CD14-positive monocyte (primary cell): ENCODE data around the gene SIGLEC8. TPM values are rescaled to one million over a fixed set of nuclear protein-coding genes. Genes with fewer than 3 reads are reported as not detected.

Source experiments
- DNase-seq, 3 donors: peaks; one replicate each; pipeline ENCODE4 v3.0.0-alpha.2; 2011 to 2022
- H2AFZ ChIP-seq: 2 replicates; pipeline ENCODE4 v1.6.0; 2012; ENCODE audit warnings: mild to moderate bottlenecking, low read depth, low read length, inconsistent platforms; ENCODE audit not compliant: insufficient read depth, poor library complexity, severe bottlenecking
- H3K27ac ChIP-seq, 2 donors: 1 replicate in 1 of 2; 2 replicates in 1 of 2; pipeline ENCODE4 v1.5.1; 2012 to 2013; ENCODE audit warnings: low read length in 2 of 2, control low read depth in 1 of 2, inconsistent platforms in 1 of 2, low read depth in 1 of 2, mild to moderate bottlenecking in 1 of 2
- H3K27me3 ChIP-seq, 2 donors: one replicate each; pipeline versions ENCODE4 v1.6.0 to v1.6.1; 2011 to 2013; ENCODE audit warnings: low read length in 2 of 2; ENCODE audit not compliant: control insufficient read depth in 2 of 2, insufficient read depth in 2 of 2
- H3K36me3 ChIP-seq, 2 donors: replicated peaks in 1 of 2; 1 replicate in 1 of 2; 2 replicates in 1 of 2; pipeline versions ENCODE4 v1.5.1 to v1.6.1; 2012 to 2013; ENCODE audit warnings: low read length in 2 of 2, control low read depth in 1 of 2, inconsistent platforms in 1 of 2, mild to moderate bottlenecking in 1 of 2; ENCODE audit not compliant: insufficient read depth in 2 of 2, control insufficient read depth in 1 of 2
- H3K4me1 ChIP-seq, 2 donors: 1 replicate in 1 of 2; 2 replicates in 1 of 2; pipeline versions ENCODE4 v1.5.1 to v1.6.1; 2012 to 2013; ENCODE audit warnings: low read length in 2 of 2, control low read depth in 1 of 2, inconsistent platforms in 1 of 2, mild to moderate bottlenecking in 1 of 2, moderate library complexity in 1 of 2; ENCODE audit not compliant: insufficient read depth in 2 of 2, control insufficient read depth in 1 of 2
- H3K4me2 ChIP-seq: replicated peaks from 2 replicates; pipeline ENCODE3; 2012; ENCODE audit warnings: low read length, moderate library complexity, mild to moderate bottlenecking; ENCODE audit not compliant: poor library complexity, severe bottlenecking; ENCODE audit errors: extremely low read depth
- H3K4me3 ChIP-seq, 3 experiments: fragments of 200-600 bp in 1 of 3; sonication (generic) in 1 of 3; replicated peaks in 1 of 3; 1 replicate in 2 of 3; 2 replicates in 1 of 3; pipeline ENCODE4 v1.5.1; 2011 to 2013; ENCODE audit warnings: low read length in 3 of 3, mild to moderate bottlenecking in 3 of 3, control low read depth in 2 of 3, low read depth in 2 of 3, inconsistent platforms in 1 of 3, moderate library complexity in 1 of 3
- H3K79me2 ChIP-seq: 2 replicates; pipeline ENCODE4 v1.6.0; 2012; ENCODE audit warnings: mild to moderate bottlenecking, control low read depth, inconsistent platforms, low read length, moderate library complexity; ENCODE audit not compliant: insufficient read depth
- H3K9ac ChIP-seq: 2 replicates; pipeline ENCODE4 v1.6.0; 2017; ENCODE audit warnings: low read length, mild to moderate bottlenecking; ENCODE audit not compliant: insufficient read depth, poor library complexity, severe bottlenecking
- H3K9me3 ChIP-seq, 2 donors: replicated peaks in 1 of 2; 1 replicate in 1 of 2; 2 replicates in 1 of 2; pipeline versions ENCODE4 v1.5.1 to v1.6.1; 2012 to 2013; ENCODE audit warnings: low read length in 2 of 2, control low read depth in 1 of 2; ENCODE audit not compliant: control insufficient read depth in 1 of 2, insufficient read depth in 1 of 2
- H4K20me1 ChIP-seq: 2 replicates; pipeline ENCODE4 v1.6.0; 2012; ENCODE audit warnings: mild to moderate bottlenecking, low read length, control low read depth, moderate library complexity; ENCODE audit not compliant: insufficient read depth
- H3K27ac Mint-ChIP-seq, 7 donors: one replicate each; pipeline ENCODE4 v1.8.0; 2020; ENCODE audit warnings: mild to moderate bottlenecking in 7 of 7, mixed read lengths in 7 of 7, moderate library complexity in 6 of 7, inconsistent platforms in 2 of 7
- H3K27me3 Mint-ChIP-seq, 3 donors: one replicate each; pipeline ENCODE4 v1.8.0; 2021 to 2022; ENCODE audit warnings: low read depth in 3 of 3, mild to moderate bottlenecking in 3 of 3, mixed read lengths in 3 of 3, moderate library complexity in 3 of 3, inconsistent platforms in 1 of 3
- H3K36me3 Mint-ChIP-seq, 2 donors: one replicate each; pipeline ENCODE4 v1.8.0; 2020; ENCODE audit warnings: mixed read lengths in 2 of 2, inconsistent platforms in 1 of 2, mild to moderate bottlenecking in 1 of 2
- H3K4me1 Mint-ChIP-seq: one replicate; pipeline ENCODE4 v1.8.0; 2020; ENCODE audit warnings: mild to moderate bottlenecking, mixed read lengths
- H3K4me3 Mint-ChIP-seq, 2 donors: one replicate each; pipeline ENCODE4 v1.8.0; 2020; ENCODE audit warnings: mild to moderate bottlenecking in 2 of 2, mixed read lengths in 2 of 2, moderate library complexity in 1 of 2
- H3K9me3 Mint-ChIP-seq, 7 donors: one replicate each; pipeline ENCODE4 v1.8.0; 2020 to 2022; ENCODE audit warnings: mixed read lengths in 7 of 7, mild to moderate bottlenecking in 6 of 7, moderate library complexity in 6 of 7, inconsistent platforms in 2 of 7
- CTCF ChIP-seq: fragments of 200-600 bp; IDR thresholded peaks from one replicate; pipeline ENCODE4 v1.8.0; 2022; ENCODE audit warnings: antibody characterized with exemption, mild to moderate bottlenecking
- WGBS: methylation state at CpG from one replicate; pipeline ENCODE4 v1.1.5; 2013; ENCODE audit warnings: missing lambda C conversion rate; ENCODE audit not compliant: insufficient coverage; 5-methylcytosine and 5-hydroxymethylcytosine counted together
- intact Hi-C, 2 donors: fragments of 100-400 bp; cut with micrococcal nuclease; formaldehyde crosslinking; loops; one replicate each; pipeline versions ENCODE4 v1.15.0 to v1.15.1; 2023
- polyA minus RNA-seq: library from RNA; depleted of rRNA, polyadenylated mRNA; stranded (reverse); fragments of >200 nt; gene quantifications from 2 replicates; pipeline ENCODE4 v1.2.3, GENCODE V29; 2012
- polyA plus RNA-seq, 3 donors: library from polyadenylated mRNA; depleted of rRNA in 1 of 3; unstranded in 2 of 3; stranded (reverse) in 1 of 3; fragments of 300-500 nt in 2 of 3; fragments of >200 nt in 1 of 3; fragmentation: Illumina TruSeq in 2 of 3; gene quantifications; 1 replicate in 2 of 3; 2 replicates in 1 of 3; pipeline ENCODE4 v1.2.3, GENCODE V29; 2012 to 2021
- total RNA-seq, 12 experiments: library from RNA in 1 of 12; stranded (reverse) in 1 of 12; fragments of 120-200 nt in 1 of 12; gene quantifications; one replicate each; pipeline ENCODE4 v1.2.4 and lab custom pipeline; 2013 to 2026; ENCODE audit warnings: mixed read lengths in 6 of 12, inconsistent platforms in 1 of 12

SIGLEC8 gene
- total RNA-seq (2013), result not detected
- polyA plus RNA-seq (not detected), polyA minus RNA-seq (not detected in 2 replicates), total RNA-seq (lab: John Stamatoyannopoulos, UW) (0 to 0.23 (median 0) reads per million in 11 experiments)

DNA sequence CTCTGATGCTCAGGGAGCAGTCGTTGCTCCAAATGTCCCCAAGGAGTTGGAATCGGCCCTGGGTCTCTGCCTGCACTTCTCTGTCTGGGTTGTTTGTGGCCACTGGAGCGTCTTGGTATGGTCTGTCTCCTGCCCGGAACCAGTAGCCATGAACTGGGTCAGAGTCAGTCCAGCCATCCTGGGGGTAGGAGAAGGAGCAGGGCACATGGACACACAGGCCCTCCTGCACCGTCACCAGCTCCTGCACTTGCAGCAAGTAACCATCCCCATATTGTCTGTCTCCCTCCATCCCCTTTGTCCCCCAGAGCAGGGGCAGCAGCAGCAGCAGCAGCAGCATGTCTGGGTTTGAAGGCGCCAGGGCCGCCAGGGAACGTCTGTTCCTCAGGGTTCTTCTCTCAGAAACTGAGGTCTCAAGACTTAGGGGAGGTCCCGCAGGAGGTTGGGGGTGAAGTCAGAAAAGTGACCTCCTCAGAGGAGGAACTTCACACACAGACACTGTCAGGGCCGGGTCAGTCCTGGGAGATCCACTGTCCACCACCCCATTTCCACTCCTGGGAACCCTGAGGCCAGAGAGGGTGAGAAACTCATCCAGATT lies at the start of gene SIGLEC8:
TSS of gene SIGLEC8 (minus strand) at position 404 of the 595 bp plus-strand sequence. CDS start at position 337, 67 bp downstream.
- no peak within 1 kb of the TSS for H2AFZ ChIP-seq
- H3K27ac Mint-ChIP-seq, result peak within 1 kb of the TSS in 2 of 7 donors; percentile 58 to 76

DNA sequence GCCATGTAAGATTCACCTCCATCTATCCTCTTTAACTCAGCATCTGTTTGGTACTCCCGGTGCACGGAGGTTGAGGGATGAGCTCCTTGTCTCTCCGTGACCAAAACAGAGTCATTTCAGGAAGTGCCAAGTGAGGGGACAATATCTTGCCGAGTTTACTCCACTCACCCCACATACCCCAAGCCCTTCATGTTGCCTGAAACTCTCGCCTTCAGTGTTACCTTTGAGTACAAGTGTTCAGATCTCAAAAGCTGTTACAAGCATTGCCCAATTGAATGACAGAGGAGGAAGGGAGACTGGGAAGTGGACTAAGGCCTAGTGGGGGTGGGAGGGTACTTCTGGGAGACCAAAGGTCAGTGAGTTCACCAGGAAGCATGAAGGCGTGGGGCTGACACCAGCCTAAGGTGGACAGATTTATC lies 49.4 kb upstream of the SIGLEC8 start:
- Histone ChIP-seq H3K79me2 (no peaks in the 10 kb centered on the region), H3K4me3 (peak overlapping the region in 1 of 3 experiments; percentile 44), H3K9ac (peak overlapping the region; percentile 11), H3K27me3 (no peaks in the 10 kb centered on the region), H3K4me1 (peaks cover 72 to 87% of the 10 kb centered on the region in 2 donors), H4K20me1 (no peaks in the 10 kb centered on the region), H3K4me2 (peak overlapping the region; percentile 44), H3K27ac (peak overlapping the region in 1 of 2 donors; percentile 56), H3K36me3 (no peaks in the 10 kb centered on the region), H2AFZ (no peak overlapping the region), H3K9me3 (peaks cover 8 to 13% of the 10 kb centered on the region in 2 donors)
- Mint-ChIP-seq H3K27me3 (peaks cover 0 to 2% (median 0%) of the 10 kb centered on the region in 3 donors), H3K9me3 (peaks cover 9 to 18% (median 13%) of the 10 kb centered on the region in 7 donors), H3K4me1 (peaks cover 80% of the 10 kb centered on the region), H3K27ac (peak overlapping the region in 6 of 7 donors; percentile 76 to 86 (median 82)), H3K4me3 (peak overlapping the region; percentile 27 to 49), H3K36me3 (peaks cover 6 to 13% of the 10 kb centered on the region in 2 donors)
- intact Hi-C loops, result loop anchor here in 1 of 2 donors (10.0 kb wide), 1 partner anchor 113 kb away; the partner anchor contains the start of gene C19orf84
- 72% methylated on average over 3 of the region's 6 CpGs for WGBS
- peak in 2 of 3 donors; percentile 31 to 44 for DNase-seq
- no peak for TF ChIP-seq CTCF

More for the DNA sequence above, at the start of gene SIGLEC8:
- Mint-ChIP-seq H3K4me1 (peaks cover 38% of the 10 kb centered on the region), H3K9me3 (peaks cover 0 to 2% (median 0%) of the 10 kb centered on the region in 7 donors), H3K36me3 (no peaks in the 10 kb centered on the region), H3K27me3 (peaks cover 3 to 8% (median 6%) of the 10 kb centered on the region in 3 donors), H3K4me3 (no peak within 1 kb of the TSS)
- H4K20me1 ChIP-seq, result no peaks in the 10 kb centered on the region
- TF ChIP-seq CTCF, result no peak
- H3K27me3 ChIP-seq, result no peaks in the 10 kb centered on the region
- intact Hi-C loops, result no loop called here
- 100% methylated on average over 1 of the region's 10 CpGs for WGBS
- DNase-seq, result no peak
- no peaks in the 10 kb centered on the region for H3K79me2 ChIP-seq
- no peak within 1 kb of the TSS for H3K27ac ChIP-seq
- no peak within 1 kb of the TSS for H3K4me2 ChIP-seq
- H3K9me3 ChIP-seq, result no peaks in the 10 kb centered on the region
- H3K36me3 ChIP-seq, result no peaks in the 10 kb centered on the region
- no peak within 1 kb of the TSS for H3K9ac ChIP-seq
- peaks cover 31 to 38% of the 10 kb centered on the region in 2 donors for H3K4me1 ChIP-seq
- no peak within 1 kb of the TSS for H3K4me3 ChIP-seq
